ENCODE data around the gene USP37. TPM values are rescaled to one million over a fixed set of nuclear protein-coding genes. Genes with fewer than 3 reads are reported as not detected.
"Not testable (repeated sequence)": the region's sequence is repeated elsewhere in the genome, so short reads cannot be mapped to it uniquely, and the experiment has no call there.

The USP37 gene
- total RNA-seq, 3 donors from 2014 or later, result 6.9 to 24.6 (median 14.4) TPM

GRCh38 chr2:218567797-218568189, 358 bp downstream of the USP37 start:
- peak overlapping the region; percentile 96 to 97 for H3K27ac ChIP-seq
- DNase-seq (ENCODE audit: low spot score in 2 of 2), result peak in 1 of 2 donors; percentile 63
- intact Hi-C loops (cut with DNase I; ENCODE audit: low total_unique reads), result no loop called here

GRCh38 chr2:218566296-218566695, 1.9 kb downstream of the USP37 start:
- peak overlapping the region in 1 of 2 donors; percentile 97 for H3K27ac ChIP-seq
- H3K4me1 ChIP-seq, result peaks cover 0 to 19% of the 10 kb centered on the region in 2 donors
- no peaks in the 10 kb centered on the region for H3K9me3 ChIP-seq
- DNase-seq (ENCODE audit: low spot score in 2 of 2), result no peak
- no peaks in the 10 kb centered on the region for H3K27me3 ChIP-seq
- H3K36me3 ChIP-seq, result no peaks in the 10 kb centered on the region
- no peak overlapping the region for H3K4me3 ChIP-seq
- no peak for TF ChIP-seq CTCF (IDR thresholded peaks at IDR 0.05)
- TF ChIP-seq POLR2AphosphoS5 (IDR thresholded peaks at IDR 0.05), result no peak
- TF ChIP-seq POLR2A (IDR thresholded peaks at IDR 0.05), result no peak
- intact Hi-C loops (cut with DNase I; ENCODE audit: low total_unique reads), result no loop called here

More at GRCh38 chr2:218567797-218568189, 358 bp downstream of the USP37 start:
- Histone ChIP-seq H3K4me1 (peaks cover 0 to 19% of the 10 kb centered on the region in 2 donors), H3K9me3 (no peaks in the 10 kb centered on the region), H3K27me3 (no peaks in the 10 kb centered on the region), H3K36me3 (no peaks in the 10 kb centered on the region), H3K4me3 (peak overlapping the region; percentile 77 to 86 (median 82))
- TF ChIP-seq POLR2AphosphoS5 (IDR thresholded peaks at IDR 0.05) (no peak), CTCF (IDR thresholded peaks at IDR 0.05) (peak in 1 of 3 donors; percentile 6), POLR2A (IDR thresholded peaks at IDR 0.05) (no peak)

GRCh38 chr2:218564056-218564455, 4.1 kb downstream of the USP37 start:
- Histone ChIP-seq H3K36me3 (no peaks in the 10 kb centered on the region), H3K4me3 (no peak overlapping the region), H3K9me3 (no peaks in the 10 kb centered on the region), H3K27me3 (no peaks in the 10 kb centered on the region), H3K27ac (peak overlapping the region in 1 of 2 donors; percentile 62), H3K4me1 (peaks cover 0 to 8% of the 10 kb centered on the region in 2 donors)
- intact Hi-C loops (cut with DNase I; ENCODE audit: low total_unique reads), result no loop called here
- DNase-seq (ENCODE audit: low spot score in 2 of 2), result no peak
- no peak for TF ChIP-seq POLR2A (IDR thresholded peaks at IDR 0.05)

- Histone ChIP-seq H3K4me1 (no peaks in the 10 kb centered on the region), H3K27ac (no peak overlapping the region), H3K36me3 (peaks cover 6% of the 10 kb centered on the region), H3K9me3 (no peaks in the 10 kb centered on the region), H3K4me3 (no peak overlapping the region), H3K27me3 (no peaks in the 10 kb centered on the region)
- no peak for DNase-seq (ENCODE audit: low spot score in 2 of 2)
- TF ChIP-seq CTCF (IDR thresholded peaks at IDR 0.05) (no peak), POLR2AphosphoS5 (IDR thresholded peaks at IDR 0.05) (no peak), POLR2A (IDR thresholded peaks at IDR 0.05) (no peak)
- intact Hi-C loops (cut with DNase I; ENCODE audit: low total_unique reads), result no loop called here
Measured at GRCh38 chr2:218558986-218559385, 9.2 kb downstream of the USP37 start.

- Histone ChIP-seq H3K4me3 (no peak overlapping the region), H3K9me3 (no peaks in the 10 kb centered on the region), H3K36me3 (peaks cover 6% of the 10 kb centered on the region), H3K4me1 (no peaks in the 10 kb centered on the region), H3K27ac (no peak overlapping the region), H3K27me3 (no peaks in the 10 kb centered on the region)
- DNase-seq (ENCODE audit: low spot score in 2 of 2), result no peak
- TF ChIP-seq CTCF (IDR thresholded peaks at IDR 0.05) (no peak), POLR2AphosphoS5 (IDR thresholded peaks at IDR 0.05) (no peak), POLR2A (IDR thresholded peaks at IDR 0.05) (no peak)
- intact Hi-C loops (cut with DNase I; ENCODE audit: low total_unique reads), result no loop called here
Measured at GRCh38 chr2:218557941-218558340, 10.2 kb downstream of the USP37 start.

- Histone ChIP-seq H3K4me1 (no peaks in the 10 kb centered on the region), H3K9me3 (no peaks in the 10 kb centered on the region), H3K4me3 (no peak overlapping the region), H3K27ac (no peak overlapping the region), H3K27me3 (no peaks in the 10 kb centered on the region), H3K36me3 (peaks cover 6% of the 10 kb centered on the region)
- TF ChIP-seq POLR2AphosphoS5 (IDR thresholded peaks at IDR 0.05), result no peak
- TF ChIP-seq POLR2A (IDR thresholded peaks at IDR 0.05), result no peak
- TF ChIP-seq CTCF (IDR thresholded peaks at IDR 0.05), result no peak
- intact Hi-C loops (cut with DNase I; ENCODE audit: low total_unique reads), result no loop called here
- no peak for DNase-seq (ENCODE audit: low spot score in 2 of 2)
Measured at GRCh38 chr2:218555527-218555926, 12.6 kb downstream of the USP37 start.

GRCh38 chr2:218554225-218554624, 13.9 kb downstream of the USP37 start:
- H3K36me3 ChIP-seq; H3K9me3 ChIP-seq; DNase-seq (ENCODE audit: low spot score in 2 of 2); H3K4me3 ChIP-seq; intact Hi-C loops (cut with DNase I; ENCODE audit: low total_unique reads); H3K4me1 ChIP-seq; H3K27ac ChIP-seq; H3K27me3 ChIP-seq: not testable (repeated sequence)

Measured in breast epithelium (tissue), 4 donors.